Gastrocnemius medialis (tissue), 4 donors: ENCODE data around the gene E2F1.

ENCODE experiments used
- POLR2A ChIP-seq, 2 donors: fragments of 450-650 bp; IDR thresholded peaks; one replicate each; pipeline ENCODE4 v1.6.1; 2017; ENCODE audit warnings: antibody characterized with exemption in 2 of 2, mild to moderate bottlenecking in 2 of 2, moderate library complexity in 2 of 2
- TF ChIP-seq, protein P1 (sequence below), 5 experiments: fragments of 450-650 bp in 3 of 5; fragments of 200-600 bp in 2 of 5; sonication (generic) in 2 of 5; IDR thresholded peaks in 4 of 5; conservative IDR thresholded peaks in 1 of 5; 1 replicate in 4 of 5; 2 replicates in 1 of 5; pipeline ENCODE4 v1.5.1; 2016 to 2019; ENCODE audit warnings: antibody characterized with exemption in 5 of 5, mild to moderate bottlenecking in 3 of 5, moderate library complexity in 3 of 5

DNA sequence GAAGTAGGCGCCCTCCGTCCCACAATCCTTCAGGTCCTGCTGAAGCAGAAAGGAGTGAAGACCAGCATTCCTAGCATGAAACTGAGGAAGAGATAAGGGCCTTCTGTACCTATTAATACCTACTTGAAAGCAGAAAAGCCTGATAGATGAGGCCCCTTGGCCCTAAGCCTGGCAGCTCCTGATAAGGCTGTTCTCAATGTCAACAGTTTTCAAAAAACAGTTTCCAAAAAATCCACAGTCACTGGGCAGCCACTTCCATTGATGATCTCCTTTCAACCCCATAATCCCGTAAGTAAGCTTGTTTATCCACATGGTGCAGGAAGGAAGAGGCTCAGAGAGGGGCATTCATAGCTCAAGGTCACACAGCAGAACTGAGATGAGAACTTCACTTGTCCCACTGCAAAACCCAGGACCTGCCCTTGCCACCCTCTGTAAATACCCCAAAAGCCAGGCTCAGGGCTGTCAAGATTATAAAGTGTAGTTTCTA is 2.8 kb upstream of the E2F1 start:
- TF ChIP-seq, protein P1, sequence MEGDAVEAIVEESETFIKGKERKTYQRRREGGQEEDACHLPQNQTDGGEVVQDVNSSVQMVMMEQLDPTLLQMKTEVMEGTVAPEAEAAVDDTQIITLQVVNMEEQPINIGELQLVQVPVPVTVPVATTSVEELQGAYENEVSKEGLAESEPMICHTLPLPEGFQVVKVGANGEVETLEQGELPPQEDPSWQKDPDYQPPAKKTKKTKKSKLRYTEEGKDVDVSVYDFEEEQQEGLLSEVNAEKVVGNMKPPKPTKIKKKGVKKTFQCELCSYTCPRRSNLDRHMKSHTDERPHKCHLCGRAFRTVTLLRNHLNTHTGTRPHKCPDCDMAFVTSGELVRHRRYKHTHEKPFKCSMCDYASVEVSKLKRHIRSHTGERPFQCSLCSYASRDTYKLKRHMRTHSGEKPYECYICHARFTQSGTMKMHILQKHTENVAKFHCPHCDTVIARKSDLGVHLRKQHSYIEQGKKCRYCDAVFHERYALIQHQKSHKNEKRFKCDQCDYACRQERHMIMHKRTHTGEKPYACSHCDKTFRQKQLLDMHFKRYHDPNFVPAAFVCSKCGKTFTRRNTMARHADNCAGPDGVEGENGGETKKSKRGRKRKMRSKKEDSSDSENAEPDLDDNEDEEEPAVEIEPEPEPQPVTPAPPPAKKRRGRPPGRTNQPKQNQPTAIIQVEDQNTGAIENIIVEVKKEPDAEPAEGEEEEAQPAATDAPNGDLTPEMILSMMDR (IDR thresholded peaks at IDR 0.05 in 4 of 5, conservative IDR thresholded peaks at IDR 0.05 in 1 of 5) = no peak
- no peak for TF ChIP-seq POLR2A (IDR thresholded peaks at IDR 0.05)
